Fibroblast of skin of right biceps (primary cell): ENCODE data around the gene EHF.
"Not testable (repeated sequence)": the region's sequence is repeated elsewhere in the genome, so short reads cannot be mapped to it uniquely, and the experiment has no call there.

Experiments
- DNase-seq: peaks from one replicate; pipeline ENCODE4 v3.0.0-alpha.2; 2013

Gene EHF

DNA sequence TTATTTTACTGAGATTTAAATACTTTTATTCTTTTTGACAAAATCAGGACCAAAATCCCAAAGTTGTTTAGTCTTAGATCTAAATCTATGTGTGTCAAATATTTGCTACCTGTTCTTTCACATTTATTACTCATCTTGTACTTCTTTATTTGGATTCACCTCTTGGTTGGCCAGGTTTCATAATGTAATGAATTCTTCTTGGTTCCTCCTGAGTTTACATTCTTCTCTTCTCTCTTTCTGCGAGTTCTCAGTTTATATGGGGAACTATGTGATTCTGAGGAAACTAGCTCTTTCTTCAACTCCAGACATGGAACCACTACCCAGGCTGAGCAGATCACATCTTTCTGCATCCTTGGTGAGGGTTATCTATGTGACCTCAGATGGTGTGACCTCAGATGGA, 50.2 kb downstream of the EHF start:
- no peak for DNase-seq

DNA sequence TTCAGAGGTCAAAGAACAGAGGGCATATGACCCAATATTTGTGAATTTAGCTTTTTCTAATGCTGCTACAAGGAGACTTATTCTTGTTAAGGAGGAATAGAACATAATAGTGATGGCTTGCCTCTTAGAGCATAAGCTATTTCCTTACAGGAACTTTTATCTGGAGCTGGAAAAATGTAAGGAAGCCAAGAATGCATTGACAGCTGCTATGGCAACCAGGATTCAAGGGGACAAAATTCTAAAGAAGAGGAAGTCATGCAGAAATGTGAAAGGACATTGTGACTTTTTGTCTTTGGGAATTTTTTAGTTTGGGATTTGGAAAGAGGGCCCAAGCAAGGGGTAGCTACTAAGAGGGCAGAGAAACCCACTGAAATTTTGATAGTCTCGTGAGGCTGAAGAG, 51.1 kb downstream of the EHF start:
- no peak for DNase-seq

DNA sequence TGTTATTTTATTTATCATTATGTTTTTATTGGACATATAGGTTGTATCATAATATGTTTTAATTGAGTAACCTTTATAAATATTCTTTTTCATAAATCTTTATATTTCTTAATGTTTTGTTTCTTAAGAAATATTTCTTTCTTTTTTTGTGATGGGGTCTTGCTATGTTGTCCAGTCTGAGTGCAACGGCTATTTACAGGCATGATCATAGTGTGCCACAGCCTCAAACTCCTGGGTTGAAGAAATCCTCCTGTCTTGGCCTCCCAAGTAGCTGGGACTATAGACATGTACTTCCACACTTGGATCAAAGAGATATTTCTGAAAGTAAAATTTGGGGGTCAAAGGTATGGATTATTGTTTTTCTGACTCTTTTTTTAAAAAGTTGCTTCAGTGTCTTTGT, 53.1 kb downstream of the EHF start:
- DNase-seq, result no peak

DNA sequence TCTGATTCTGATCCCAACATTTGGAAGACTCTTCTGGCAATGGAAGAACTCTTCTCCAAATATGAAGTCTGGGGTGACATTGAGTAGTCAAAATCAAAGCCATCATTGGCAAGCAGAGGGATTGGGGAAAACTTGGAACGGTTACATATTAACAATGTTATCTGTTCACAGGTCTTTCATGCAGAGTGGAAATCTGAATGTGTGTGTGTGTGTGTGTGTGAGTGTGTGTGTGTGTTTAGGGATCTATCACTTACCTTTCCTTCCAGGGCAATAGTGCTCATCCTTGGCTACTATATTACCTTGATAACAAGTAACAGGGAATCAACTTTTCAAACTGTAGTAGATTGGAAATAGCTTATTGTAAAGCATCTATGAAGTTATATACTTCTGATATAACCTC, 55.3 kb downstream of the EHF start:
- no peak for DNase-seq

DNA sequence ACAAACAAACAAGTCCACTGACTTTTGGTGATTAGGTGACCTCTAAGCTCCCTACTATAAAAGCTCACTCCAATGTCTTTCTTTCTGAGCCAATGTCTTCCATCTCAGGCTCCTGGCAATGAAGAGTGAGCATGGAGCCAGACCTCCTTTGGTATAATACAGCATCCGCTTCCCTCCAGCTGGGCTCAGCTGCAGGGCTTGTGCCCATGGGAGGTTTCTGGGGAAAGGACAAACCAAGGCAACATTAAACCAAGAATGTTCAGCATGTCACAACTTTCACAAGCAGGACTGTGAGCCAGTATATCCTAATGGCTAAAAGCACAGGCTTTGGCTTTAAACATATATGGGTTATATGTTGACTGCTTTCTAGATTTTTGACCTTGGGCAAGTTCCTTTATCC, 58.8 kb downstream of the EHF start:
- no peak for DNase-seq

DNA sequence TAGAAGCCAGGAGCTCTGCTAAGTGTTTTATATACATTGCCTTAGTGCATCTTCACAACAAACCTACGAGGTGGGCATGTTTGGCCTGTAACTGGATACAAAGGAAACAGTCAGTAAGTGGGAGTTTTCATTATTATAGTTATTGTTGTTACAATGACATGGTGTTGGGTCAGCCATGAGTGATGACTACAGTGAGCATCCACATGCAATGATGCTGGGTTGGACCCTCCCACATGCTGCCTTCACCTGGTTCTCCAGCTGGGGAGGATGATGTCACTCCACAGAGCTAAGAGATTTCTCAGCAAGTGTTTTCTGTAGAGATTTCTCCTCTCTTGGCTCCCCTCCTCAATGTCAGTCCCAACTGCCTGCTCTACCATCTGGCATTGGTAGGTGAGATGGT, 59.3 kb downstream of the EHF start:
- DNase-seq, result no peak

DNA sequence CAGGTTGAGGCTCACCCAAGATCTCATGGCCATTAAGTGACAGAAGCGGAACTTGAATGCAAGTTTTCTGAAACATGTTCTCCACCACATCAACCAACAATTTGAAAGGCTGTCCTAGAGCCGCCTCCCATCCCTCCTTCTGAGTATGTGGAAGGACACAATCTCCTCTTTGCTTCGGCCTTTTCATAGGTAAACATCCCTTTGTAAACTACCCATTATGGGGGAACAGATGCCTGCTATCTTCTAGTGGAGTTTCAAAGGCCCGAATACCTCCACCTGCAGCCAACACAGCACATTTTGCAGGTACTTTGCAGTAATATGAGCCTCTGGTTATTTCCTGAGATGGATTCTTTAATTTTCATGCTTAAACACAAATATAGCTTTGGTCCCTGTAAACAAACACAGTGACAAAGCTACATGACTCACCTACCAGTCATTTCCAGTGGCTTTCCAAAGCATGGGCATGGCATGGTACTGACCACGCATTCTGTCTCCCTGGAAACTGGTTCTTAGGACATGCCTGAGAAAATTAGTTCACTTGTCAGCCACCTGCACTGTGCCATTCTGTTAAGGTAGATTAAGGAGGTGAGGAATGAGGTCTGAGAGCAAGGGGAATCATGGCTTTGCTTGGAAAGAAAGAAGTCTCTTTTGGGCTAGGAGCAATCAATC, 60.2 kb downstream of the EHF start:
- peak; percentile 17 for DNase-seq

DNA sequence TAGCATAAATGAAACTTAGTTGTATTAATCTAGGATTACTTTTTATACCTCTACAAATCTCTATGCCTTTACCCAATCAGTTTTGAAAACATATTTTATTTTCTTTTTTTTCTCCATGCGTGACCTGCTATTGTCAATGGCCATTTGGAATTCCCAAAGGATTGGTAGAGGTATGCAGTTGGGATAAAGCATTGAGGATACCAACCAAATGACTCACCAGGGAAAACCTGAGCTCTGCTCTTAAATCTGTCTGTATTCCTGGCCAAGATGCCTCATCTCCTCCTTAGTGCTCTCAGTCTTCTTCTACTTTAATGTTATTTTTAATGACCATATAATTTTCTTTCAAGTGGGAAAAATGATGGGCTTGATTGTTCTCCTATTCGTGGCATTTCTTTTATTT, 61.9 kb downstream of the EHF start:
- DNase-seq, result peak; percentile 64

DNA sequence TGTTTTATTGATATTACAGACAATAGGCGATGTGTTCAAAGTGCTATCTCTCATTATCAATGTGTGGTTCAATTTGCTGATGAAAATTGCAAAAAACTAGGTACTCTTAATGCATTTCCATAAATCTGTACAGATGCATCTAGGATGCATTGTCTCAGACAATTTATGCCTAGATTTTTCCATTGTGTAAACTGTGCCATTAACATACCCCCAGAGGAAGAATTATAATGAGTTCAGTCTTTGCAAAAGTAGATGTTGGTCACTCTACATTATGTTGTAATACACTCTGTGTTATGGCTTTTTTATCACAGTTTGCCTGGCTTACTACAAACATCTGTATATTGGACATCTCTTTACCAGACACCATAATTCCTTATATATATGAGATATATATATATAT, 62.5 kb downstream of the EHF start:
- no peak for DNase-seq

DNA sequence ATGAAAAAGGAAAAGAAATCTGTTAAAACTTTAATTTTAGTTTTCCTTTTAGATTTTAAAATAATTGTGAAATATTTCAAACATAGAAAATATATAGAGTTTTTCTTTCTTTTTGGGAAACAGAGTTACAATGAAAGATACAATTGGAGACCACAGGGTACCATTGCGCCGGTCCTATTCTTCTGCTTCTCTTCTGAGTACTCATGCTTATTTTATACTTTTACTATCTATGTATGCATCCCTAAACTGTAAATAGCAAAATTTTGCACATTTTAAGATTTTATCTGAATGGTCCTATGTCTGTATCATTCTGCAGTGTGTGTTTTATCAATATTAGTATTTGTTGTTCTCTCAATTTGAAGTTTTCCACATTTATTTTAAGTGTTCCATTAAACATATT, 65.0 kb downstream of the EHF start:
- no peak for DNase-seq

DNA sequence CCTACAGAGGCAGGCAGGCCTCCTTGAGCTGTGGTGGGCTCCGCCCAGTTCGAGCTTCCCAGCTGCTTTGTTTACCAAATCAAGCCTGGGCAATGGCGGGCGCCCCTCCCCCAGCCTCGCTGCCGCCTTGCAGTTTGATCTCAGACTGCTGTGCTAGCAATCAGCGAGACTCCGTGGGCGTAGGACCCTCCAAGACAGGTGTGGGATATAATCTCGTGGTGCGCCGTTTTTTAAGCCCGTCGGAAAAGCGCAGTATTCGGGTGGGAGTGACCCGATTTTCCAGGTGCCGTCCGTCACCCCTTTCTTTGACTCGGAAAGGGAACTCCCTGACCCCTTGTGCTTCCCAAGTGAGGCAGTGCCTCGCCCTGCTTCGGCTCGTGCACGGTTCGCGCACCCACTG, 71.4 kb downstream of the EHF start:
- not testable (repeated sequence) for DNase-seq

DNA sequence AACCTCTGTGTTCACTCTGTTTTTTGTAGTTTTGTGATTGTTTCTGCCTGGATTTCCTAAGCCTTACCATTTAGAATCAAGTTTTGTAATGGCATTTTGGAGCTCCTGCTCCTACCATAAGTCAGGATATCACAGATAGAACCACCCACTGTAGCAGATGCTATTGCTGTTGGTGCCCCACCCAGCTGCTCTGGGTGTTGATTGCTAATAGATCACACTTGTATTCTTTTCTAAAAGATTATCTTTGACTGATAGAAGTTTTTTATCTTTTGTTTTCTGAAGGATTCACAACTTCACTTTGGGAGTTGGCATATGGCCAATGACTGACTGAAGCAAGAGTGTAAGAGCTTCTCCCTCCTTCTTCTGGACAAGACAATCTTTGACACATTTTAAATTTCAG, 76.0 kb downstream of the EHF start:
- no peak for DNase-seq

DNA sequence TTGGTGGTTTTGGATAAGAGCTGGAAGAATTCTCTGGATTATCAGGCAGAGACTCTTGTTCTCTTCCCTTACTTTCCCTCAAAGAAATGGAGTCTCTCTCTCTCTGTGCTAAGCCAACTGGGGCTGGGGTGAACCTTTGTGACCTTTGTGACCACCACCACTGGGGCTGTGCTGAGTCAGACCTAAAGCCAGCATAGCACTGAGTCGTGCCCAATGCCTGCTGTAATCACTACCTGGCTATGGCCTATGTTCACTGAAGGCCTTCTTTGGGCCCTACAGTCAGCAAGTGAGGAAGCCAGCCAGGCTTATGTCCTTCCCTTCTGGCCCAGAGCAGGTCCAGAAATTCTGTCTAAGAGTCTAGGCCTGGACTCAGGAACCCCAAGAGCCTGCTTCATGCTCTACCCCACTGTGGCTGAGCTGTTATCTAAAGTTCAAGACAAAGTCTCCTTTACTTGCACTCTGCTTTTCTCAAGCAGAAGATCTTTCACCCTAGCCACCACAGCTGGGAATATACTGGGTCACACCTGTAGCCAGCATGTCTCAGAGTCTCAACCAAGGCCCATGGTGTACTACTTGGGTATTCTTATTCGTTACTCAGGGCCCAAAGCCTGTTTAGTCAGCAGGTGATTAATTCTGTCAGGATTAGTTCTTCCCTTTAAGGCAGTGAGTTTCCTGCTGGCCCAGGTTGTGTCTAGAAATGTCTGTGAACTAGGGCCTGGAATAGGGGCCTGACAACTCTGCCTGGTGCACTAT, 86.0 kb downstream of the EHF start:
- DNase-seq, result no peak

DNA sequence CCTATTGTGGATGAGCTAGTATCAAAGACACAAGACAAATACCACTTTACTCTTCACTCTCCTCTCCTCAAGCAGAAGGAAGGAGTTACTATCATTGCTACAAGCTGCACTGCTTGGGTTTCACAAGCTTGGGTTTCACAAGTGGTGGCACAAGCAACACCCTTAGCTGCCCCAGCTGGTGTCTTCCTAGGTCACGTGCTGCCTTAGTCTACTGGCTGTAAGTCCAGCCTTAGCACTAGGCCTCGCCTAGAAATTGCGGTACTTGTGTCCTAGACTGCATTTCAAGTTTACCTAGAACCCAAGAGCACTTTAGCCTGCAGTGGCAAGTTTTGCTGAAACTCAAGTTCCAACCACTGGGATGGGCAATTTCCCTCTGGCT, 86.6 kb downstream of the EHF start:
- DNase-seq, result no peak
